ENCODE data around the gene ADD3. TPM values are rescaled to one million over a fixed set of nuclear protein-coding genes. Genes with fewer than 3 reads are reported as not detected.
A peak's percentile ranks its signal among the peaks of the same experiment; 100 is the strongest.

Gene ADD3
- total RNA-seq, 2 donors from 2014 or later, result 37.9 to 40.5 TPM

DNA sequence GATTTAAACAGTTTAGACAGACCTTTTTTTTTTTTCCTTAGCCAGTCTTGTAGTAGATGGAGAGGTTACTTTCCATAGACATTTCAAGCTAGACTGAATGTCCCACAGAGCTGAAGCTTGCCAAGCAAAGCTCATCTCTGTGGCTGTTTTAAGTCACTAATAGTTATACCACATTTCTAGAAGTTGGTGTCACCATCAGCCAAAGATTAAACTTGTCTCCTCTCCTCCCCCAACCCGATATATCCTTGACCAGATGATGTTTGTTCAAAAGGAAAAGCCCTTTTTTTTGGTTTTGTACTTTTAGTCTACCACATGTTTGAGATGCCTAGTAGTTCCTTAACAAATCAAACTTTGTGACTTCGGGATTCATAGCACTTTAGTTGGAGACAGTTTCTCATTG is 66.1 kb downstream of the ADD3 start:
- ATAC-seq, result no peak
- intact Hi-C loops (cut with DNase I), result no loop called here
- no peak for DNase-seq
- 60 to 86% methylated on average over 2 of the region's 2 CpGs for WGBS, 2 donors
- Histone ChIP-seq H3K36me3 (replicated peaks in 1 of 2; ENCODE audit: insufficient read depth in 1 of 2, low read depth in 2 of 2) (no peaks in the 10 kb centered on the region), H3K9me3 (no peaks in the 10 kb centered on the region), H3K27ac (peak overlapping the region in 1 of 4 donors; percentile 36), H3K4me1 (peaks cover 50% of the 10 kb centered on the region), H3K27me3 (no peaks in the 10 kb centered on the region), H3K4me3 (no peak overlapping the region)
- TF ChIP-seq POLR2A (IDR thresholded peaks at IDR 0.05), result no peak
- TF ChIP-seq, protein P1, sequence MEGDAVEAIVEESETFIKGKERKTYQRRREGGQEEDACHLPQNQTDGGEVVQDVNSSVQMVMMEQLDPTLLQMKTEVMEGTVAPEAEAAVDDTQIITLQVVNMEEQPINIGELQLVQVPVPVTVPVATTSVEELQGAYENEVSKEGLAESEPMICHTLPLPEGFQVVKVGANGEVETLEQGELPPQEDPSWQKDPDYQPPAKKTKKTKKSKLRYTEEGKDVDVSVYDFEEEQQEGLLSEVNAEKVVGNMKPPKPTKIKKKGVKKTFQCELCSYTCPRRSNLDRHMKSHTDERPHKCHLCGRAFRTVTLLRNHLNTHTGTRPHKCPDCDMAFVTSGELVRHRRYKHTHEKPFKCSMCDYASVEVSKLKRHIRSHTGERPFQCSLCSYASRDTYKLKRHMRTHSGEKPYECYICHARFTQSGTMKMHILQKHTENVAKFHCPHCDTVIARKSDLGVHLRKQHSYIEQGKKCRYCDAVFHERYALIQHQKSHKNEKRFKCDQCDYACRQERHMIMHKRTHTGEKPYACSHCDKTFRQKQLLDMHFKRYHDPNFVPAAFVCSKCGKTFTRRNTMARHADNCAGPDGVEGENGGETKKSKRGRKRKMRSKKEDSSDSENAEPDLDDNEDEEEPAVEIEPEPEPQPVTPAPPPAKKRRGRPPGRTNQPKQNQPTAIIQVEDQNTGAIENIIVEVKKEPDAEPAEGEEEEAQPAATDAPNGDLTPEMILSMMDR (IDR thresholded peaks at IDR 0.05), result no peak

DNA sequence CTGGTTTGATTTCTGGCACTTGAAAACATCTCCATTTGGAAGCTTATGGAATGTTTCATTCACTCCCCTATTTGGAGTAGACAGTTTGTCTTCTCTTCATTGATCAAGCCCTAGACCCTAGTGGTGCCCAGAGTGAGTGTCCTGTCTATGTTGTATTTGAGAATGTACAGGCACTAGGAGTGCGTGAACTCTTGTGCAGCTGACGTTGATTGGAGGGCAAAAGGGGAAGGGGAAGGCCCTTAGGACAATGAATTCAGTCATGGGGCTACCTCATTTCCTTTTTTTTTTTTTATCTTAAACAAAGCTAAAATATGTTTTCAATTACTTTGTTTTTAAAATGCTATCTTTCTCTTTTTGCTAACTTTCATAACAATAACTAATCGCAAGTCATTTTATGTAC is 66.5 kb downstream of the ADD3 start:
- 52 to 75% methylated on average over 3 of the region's 3 CpGs for WGBS, 2 donors
- Histone ChIP-seq H3K4me1 (peaks cover 47% of the 10 kb centered on the region), H3K36me3 (replicated peaks in 1 of 2; ENCODE audit: insufficient read depth in 1 of 2, low read depth in 2 of 2) (no peaks in the 10 kb centered on the region), H3K4me3 (no peak overlapping the region), H3K27me3 (no peaks in the 10 kb centered on the region), H3K9me3 (no peaks in the 10 kb centered on the region), H3K27ac (peak overlapping the region in 1 of 4 donors; percentile 42)
- intact Hi-C loops (cut with DNase I), result no loop called here
- TF ChIP-seq, protein P1 (IDR thresholded peaks at IDR 0.05), result no peak
- no peak for TF ChIP-seq POLR2A (IDR thresholded peaks at IDR 0.05)
- DNase-seq, result peak in 1 of 4 donors; percentile 37
- ATAC-seq, result no peak

- ATAC-seq, result no peak
- peaks cover 40% of the 10 kb centered on the region for H3K4me1 ChIP-seq
- intact Hi-C loops (cut with DNase I), result no loop called here
- 53 to 58% methylated on average over 2 of the region's 2 CpGs for WGBS, 2 donors
- no peaks in the 10 kb centered on the region for H3K36me3 ChIP-seq (replicated peaks in 1 of 2; ENCODE audit: insufficient read depth in 1 of 2, low read depth in 2 of 2)
- H3K9me3 ChIP-seq, result no peaks in the 10 kb centered on the region
- H3K27me3 ChIP-seq, result no peaks in the 10 kb centered on the region
- TF ChIP-seq, protein P1 (IDR thresholded peaks at IDR 0.05), result no peak
- TF ChIP-seq POLR2A (IDR thresholded peaks at IDR 0.05), result no peak
- DNase-seq, result no peak
- peak overlapping the region in 1 of 4 donors; percentile 76 for H3K27ac ChIP-seq
- H3K4me3 ChIP-seq, result no peak overlapping the region
Observed at GRCh38 chr10:110074758-110075671, 67.2 kb downstream of the ADD3 start.

- DNase-seq (no peak), ATAC-seq (no peak)
- Histone ChIP-seq H3K9me3 (no peaks in the 10 kb centered on the region), H3K4me1 (peaks cover 42% of the 10 kb centered on the region), H3K36me3 (replicated peaks in 1 of 2; ENCODE audit: insufficient read depth in 1 of 2, low read depth in 2 of 2) (no peaks in the 10 kb centered on the region), H3K4me3 (no peak overlapping the region), H3K27ac (peak overlapping the region in 1 of 4 donors; percentile 76), H3K27me3 (no peaks in the 10 kb centered on the region)
- no peak for TF ChIP-seq POLR2A (IDR thresholded peaks at IDR 0.05)
- TF ChIP-seq, protein P1 (IDR thresholded peaks at IDR 0.05), result no peak
- intact Hi-C loops (cut with DNase I), result no loop called here
Observed at GRCh38 chr10:110075686-110076085, 67.9 kb downstream of the ADD3 start.

All from body of pancreas (tissue), 4 donors.